Mesothelial cell of epicardium (in vitro differentiated cells): ENCODE measurements around the gene SLC23A1. TPM values are rescaled to one million over a fixed set of nuclear protein-coding genes. Genes with fewer than 3 reads are reported as not detected.

Source experiments
- DNase-seq, 2 experiments: peaks; one replicate each; pipeline ENCODE4 v3.0.0; 2021; ENCODE audit warnings: low spot score in 2 of 2; ENCODE audit not compliant: unreplicated experiment in 2 of 2
- H3K27ac Mint-ChIP-seq: 2 replicates; pipeline ENCODE4 v1.8.0; 2021; ENCODE audit warnings: mixed read lengths
- H3K27me3 Mint-ChIP-seq: 2 replicates; pipeline ENCODE4 v1.8.0; 2021; ENCODE audit warnings: low read depth, mixed read lengths
- H3K36me3 Mint-ChIP-seq: 2 replicates; pipeline ENCODE4 v1.8.0; 2021; ENCODE audit warnings: mixed read lengths
- H3K4me1 Mint-ChIP-seq: 2 replicates; pipeline ENCODE4 v1.8.0; 2021; ENCODE audit warnings: mixed read lengths
- H3K4me3 Mint-ChIP-seq: 2 replicates; pipeline ENCODE4 v1.8.0; 2021; ENCODE audit warnings: mild to moderate bottlenecking, moderate library complexity, mixed read lengths
- H3K9me3 Mint-ChIP-seq: 2 replicates; pipeline ENCODE4 v1.8.0; 2021; ENCODE audit warnings: mixed read lengths
- total RNA-seq: library from RNA; stranded (reverse); gene quantifications from 3 replicates; pipeline ENCODE4 v1.2.1, GENCODE V29; 2021
- TF ChIP-seq, protein P1 (sequence below): fragments of 200-600 bp; sonication (generic); IDR thresholded peaks from one replicate; pipeline ENCODE4 v1.5.0; 2021; ENCODE audit warnings: antibody characterized with exemption; ENCODE audit not compliant: unreplicated experiment

SLC23A1 gene
- total RNA-seq, 1 donor from 2014 or later = not detected

DNA sequence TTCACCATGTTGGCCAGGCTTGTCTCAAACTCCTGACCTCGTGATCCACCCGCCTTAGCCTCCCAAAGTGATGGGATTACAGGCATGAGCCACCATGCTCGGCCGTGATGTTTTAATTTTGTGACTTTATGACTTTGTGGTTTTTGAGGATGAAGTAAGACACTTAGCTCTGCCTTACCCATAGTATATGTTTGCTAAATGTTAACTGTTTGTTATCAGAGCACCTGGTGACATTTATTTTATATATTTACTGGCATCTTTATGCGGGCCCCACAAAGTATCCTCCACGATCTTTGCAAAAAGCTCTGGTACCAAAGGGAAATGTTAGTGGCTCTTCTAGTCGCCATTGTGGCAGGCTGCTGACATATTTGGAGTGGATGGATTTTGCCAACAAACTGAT is 6.7 kb downstream of the SLC23A1 start:
- no peaks in the 10 kb centered on the region for H3K9me3 Mint-ChIP-seq
- TF ChIP-seq, protein P1, sequence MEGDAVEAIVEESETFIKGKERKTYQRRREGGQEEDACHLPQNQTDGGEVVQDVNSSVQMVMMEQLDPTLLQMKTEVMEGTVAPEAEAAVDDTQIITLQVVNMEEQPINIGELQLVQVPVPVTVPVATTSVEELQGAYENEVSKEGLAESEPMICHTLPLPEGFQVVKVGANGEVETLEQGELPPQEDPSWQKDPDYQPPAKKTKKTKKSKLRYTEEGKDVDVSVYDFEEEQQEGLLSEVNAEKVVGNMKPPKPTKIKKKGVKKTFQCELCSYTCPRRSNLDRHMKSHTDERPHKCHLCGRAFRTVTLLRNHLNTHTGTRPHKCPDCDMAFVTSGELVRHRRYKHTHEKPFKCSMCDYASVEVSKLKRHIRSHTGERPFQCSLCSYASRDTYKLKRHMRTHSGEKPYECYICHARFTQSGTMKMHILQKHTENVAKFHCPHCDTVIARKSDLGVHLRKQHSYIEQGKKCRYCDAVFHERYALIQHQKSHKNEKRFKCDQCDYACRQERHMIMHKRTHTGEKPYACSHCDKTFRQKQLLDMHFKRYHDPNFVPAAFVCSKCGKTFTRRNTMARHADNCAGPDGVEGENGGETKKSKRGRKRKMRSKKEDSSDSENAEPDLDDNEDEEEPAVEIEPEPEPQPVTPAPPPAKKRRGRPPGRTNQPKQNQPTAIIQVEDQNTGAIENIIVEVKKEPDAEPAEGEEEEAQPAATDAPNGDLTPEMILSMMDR = no peak
- H3K36me3 Mint-ChIP-seq = peaks cover 21% of the 10 kb centered on the region
- no peak overlapping the region for H3K4me3 Mint-ChIP-seq
- H3K4me1 Mint-ChIP-seq = no peaks in the 10 kb centered on the region
- no peak for DNase-seq
- no peaks in the 10 kb centered on the region for H3K27me3 Mint-ChIP-seq
- no peak overlapping the region for H3K27ac Mint-ChIP-seq

DNA sequence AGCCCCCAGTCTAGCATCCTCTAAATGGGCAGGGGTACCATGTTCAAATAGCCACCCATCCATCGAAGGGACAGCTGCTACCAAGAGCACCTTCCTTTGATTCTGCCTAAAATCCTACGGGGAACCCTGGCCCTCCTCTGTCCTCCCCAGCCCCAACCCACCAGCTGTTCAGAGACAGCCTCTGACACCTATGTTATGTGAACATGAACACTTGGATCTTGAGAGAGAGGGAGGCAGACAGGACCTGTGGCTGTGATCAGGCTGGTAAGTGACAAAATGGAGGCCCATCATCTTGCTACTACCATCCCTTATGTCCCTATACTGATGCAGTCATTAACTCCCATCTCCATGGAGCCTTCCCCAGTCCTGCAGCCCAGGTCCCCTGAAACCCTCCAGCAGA is 8.2 kb downstream of the SLC23A1 start:
- DNase-seq = no peak
- TF ChIP-seq, protein P1 = no peak
- no peak overlapping the region for H3K4me3 Mint-ChIP-seq

DNA sequence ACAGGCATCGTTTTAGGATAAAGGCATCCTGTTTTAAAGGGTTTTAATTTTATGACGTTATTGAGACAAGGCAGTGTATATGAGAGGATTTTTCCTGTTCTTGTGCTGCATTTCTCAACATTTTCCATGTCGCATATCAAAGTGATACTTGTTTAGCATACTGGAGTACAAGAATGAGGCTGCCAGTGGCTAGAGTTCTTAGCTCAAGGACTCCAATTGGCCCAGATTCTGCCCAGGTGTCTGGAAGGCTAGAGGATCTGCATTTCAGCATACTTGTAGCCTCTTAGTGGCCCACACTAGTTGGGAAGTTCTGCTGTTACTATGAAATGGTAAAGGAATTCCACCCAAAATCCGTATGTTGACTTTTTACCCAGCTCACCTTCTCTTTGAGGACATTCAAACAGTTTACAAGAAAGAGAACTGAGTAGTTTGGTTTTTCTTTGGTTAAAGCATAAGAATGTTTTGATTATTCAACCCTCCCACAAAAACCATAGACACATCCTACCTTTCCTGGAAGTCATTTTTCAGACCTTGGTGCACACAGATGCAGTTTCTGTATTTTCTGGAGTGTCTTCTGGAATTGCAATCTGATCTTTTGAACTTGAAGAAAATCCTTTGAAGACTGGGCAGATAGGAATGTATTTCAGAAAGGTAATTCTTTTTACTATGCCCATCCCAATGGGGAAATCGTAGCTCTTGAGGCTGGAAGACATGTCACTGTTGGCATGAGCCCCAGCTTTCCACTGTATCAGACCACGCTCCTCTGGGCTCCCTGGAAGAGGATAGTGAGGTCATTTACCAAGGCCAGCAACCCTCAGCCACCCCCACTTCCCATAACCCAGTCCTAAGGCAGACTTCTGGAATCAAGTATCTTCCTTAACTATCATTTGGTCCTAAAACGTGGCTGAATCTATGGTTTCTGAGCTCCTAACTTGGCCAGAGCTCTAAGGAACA is 11.3 kb downstream of the SLC23A1 start:
- no peaks in the 10 kb centered on the region for H3K9me3 Mint-ChIP-seq
- no peaks in the 10 kb centered on the region for H3K27me3 Mint-ChIP-seq
- peaks cover 24% of the 10 kb centered on the region for H3K36me3 Mint-ChIP-seq
- no peaks in the 10 kb centered on the region for H3K4me1 Mint-ChIP-seq
- no peak for DNase-seq
- no peak overlapping the region for H3K27ac Mint-ChIP-seq
- H3K4me3 Mint-ChIP-seq = no peak overlapping the region
- TF ChIP-seq, protein P1 = no peak

More for the DNA sequence above, 8.2 kb downstream of the SLC23A1 start:
- no peaks in the 10 kb centered on the region for H3K9me3 Mint-ChIP-seq
- peaks cover 23% of the 10 kb centered on the region for H3K36me3 Mint-ChIP-seq
- H3K27ac Mint-ChIP-seq = no peak overlapping the region
- no peaks in the 10 kb centered on the region for H3K4me1 Mint-ChIP-seq
- no peaks in the 10 kb centered on the region for H3K27me3 Mint-ChIP-seq

DNA sequence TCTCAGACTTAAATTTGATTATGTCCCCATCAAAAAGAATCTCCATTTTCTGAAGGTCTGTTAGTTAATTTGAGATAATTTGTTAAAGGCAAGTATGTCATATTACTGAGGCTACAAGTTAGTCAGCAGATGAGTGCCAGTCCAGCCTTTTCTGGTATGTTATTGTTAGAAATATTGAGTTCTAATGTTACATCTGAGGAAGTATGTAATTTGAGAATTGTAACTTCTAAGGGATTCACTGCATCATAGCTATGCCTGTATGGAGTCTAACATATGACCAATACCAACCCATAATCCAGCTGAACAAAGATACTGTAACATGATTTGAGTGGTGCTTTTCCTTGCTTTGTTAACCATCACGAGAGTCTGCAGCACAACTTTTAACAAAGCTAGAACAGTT is 13.9 kb downstream of the SLC23A1 start:
- Mint-ChIP-seq H3K36me3 (peaks cover 27% of the 10 kb centered on the region), H3K9me3 (no peaks in the 10 kb centered on the region), H3K27ac (no peak overlapping the region)

DNA sequence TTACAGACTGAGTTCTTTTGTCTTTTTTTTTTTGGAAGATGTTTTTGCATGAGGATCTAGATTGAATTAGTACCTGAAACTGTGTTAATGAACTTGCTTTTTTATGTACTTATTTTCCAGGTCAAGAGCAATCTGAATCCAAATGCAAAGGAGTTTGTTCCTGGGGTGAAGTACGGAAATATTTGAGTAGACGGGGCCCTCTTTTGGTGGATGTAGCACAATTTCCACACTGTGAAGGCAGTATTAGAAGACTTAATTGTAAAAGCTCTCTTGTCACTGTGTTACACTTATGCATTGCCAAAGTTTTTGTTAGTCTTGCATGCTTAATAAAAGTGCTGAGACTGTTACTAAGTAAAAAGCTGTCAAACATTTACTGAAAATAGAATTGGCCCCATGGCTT is 14.5 kb downstream of the SLC23A1 start:
- Mint-ChIP-seq H3K4me3 (no peak overlapping the region), H3K27ac (peak overlapping the region; percentile 20), H3K4me1 (peaks cover 2% of the 10 kb centered on the region), H3K9me3 (no peaks in the 10 kb centered on the region), H3K36me3 (peaks cover 32% of the 10 kb centered on the region), H3K27me3 (no peaks in the 10 kb centered on the region)
- TF ChIP-seq, protein P1 = no peak
- no peak for DNase-seq

More for the DNA sequence above, 13.9 kb downstream of the SLC23A1 start:
- H3K4me3 Mint-ChIP-seq = no peak overlapping the region
- TF ChIP-seq, protein P1 = no peak
- no peak for DNase-seq
- H3K4me1 Mint-ChIP-seq = no peaks in the 10 kb centered on the region
- H3K27me3 Mint-ChIP-seq = no peaks in the 10 kb centered on the region
